ENCODE results near the gene GMPS. TPM values are rescaled to one million over a fixed set of nuclear protein-coding genes. Genes with fewer than 3 reads are reported as not detected.
A peak's percentile ranks its signal among the peaks of the same experiment; 100 is the strongest.

GMPS gene
- polyA plus RNA-seq, 3 donors, result 14.3 to 43.4 (median 27.4) TPM

- no peak overlapping the region for H3K9ac ChIP-seq (ENCODE audit: insufficient read depth, low read length, poor library complexity, severe bottlenecking)
- H3K27me3 ChIP-seq (ENCODE audit: control insufficient read depth in 2 of 2, insufficient read depth in 2 of 2, low read length in 2 of 2), result no peaks in the 10 kb centered on the region
- peaks cover 42 to 79% of the 10 kb centered on the region in 2 donors for H3K36me3 ChIP-seq (replicated peaks in 1 of 2; ENCODE audit: control insufficient read depth in 1 of 2, insufficient read depth in 2 of 2, low read length in 2 of 2)
- no peak for TF ChIP-seq CTCF (IDR thresholded peaks at IDR 0.05)
- no peaks in the 10 kb centered on the region for H4K20me1 ChIP-seq (ENCODE audit: insufficient read depth, low read length)
- intact Hi-C loops (cut with micrococcal nuclease), result no loop called here
- peaks cover 1% of the 10 kb centered on the region for H3K79me2 ChIP-seq (ENCODE audit: insufficient read depth, low read length)
- Mint-ChIP-seq H3K4me3 (no peak overlapping the region), H3K36me3 (peaks cover 41 to 63% of the 10 kb centered on the region in 2 donors), H3K4me1 (peaks cover 12% of the 10 kb centered on the region), H3K9me3 (peaks cover 0 to 4% (median 2%) of the 10 kb centered on the region in 7 donors), H3K27me3 (ENCODE audit: low read depth in 3 of 3) (no peaks in the 10 kb centered on the region), H3K27ac (peak overlapping the region in 1 of 7 donors; percentile 14)
- H3K27ac ChIP-seq (ENCODE audit: low read depth in 1 of 2, low read length in 2 of 2), result no peak overlapping the region
- no peak overlapping the region for H3K4me3 ChIP-seq (replicated peaks in 1 of 3; ENCODE audit: low read depth in 2 of 3, low read length in 3 of 3)
- peaks cover 7 to 8% of the 10 kb centered on the region in 2 donors for H3K4me1 ChIP-seq (ENCODE audit: control insufficient read depth in 1 of 2, insufficient read depth in 2 of 2, low read length in 2 of 2)
- no peak for DNase-seq
- H3K4me2 ChIP-seq (replicated peaks; ENCODE audit: extremely low read depth, low read length, poor library complexity, severe bottlenecking), result no peak overlapping the region
- no peaks in the 10 kb centered on the region for H3K9me3 ChIP-seq (replicated peaks in 1 of 2; ENCODE audit: control insufficient read depth in 1 of 2, insufficient read depth in 1 of 2, low read length in 2 of 2)
- no CpG with 5 or more reads among the region's 1 CpG for WGBS (ENCODE audit: insufficient coverage)
- H2AFZ ChIP-seq (ENCODE audit: insufficient read depth, low read depth, low read length, poor library complexity, severe bottlenecking), result no peak overlapping the region
Observed at GRCh38 chr3:155906900-155907299, 36.5 kb downstream of the GMPS start.

GRCh38 chr3:155908086-155908485 is 37.6 kb downstream of the GMPS start:
- WGBS (ENCODE audit: insufficient coverage), result 38% methylated on average over 2 of the region's 4 CpGs
- no peak overlapping the region for H3K4me2 ChIP-seq (replicated peaks; ENCODE audit: extremely low read depth, low read length, poor library complexity, severe bottlenecking)
- intact Hi-C loops (cut with micrococcal nuclease), result no loop called here
- peaks cover 0 to 1% (median 0%) of the 10 kb centered on the region in 3 donors for H3K27me3 Mint-ChIP-seq (ENCODE audit: low read depth in 3 of 3)
- H3K27ac Mint-ChIP-seq, result peak overlapping the region in 5 of 7 donors; percentile 10 to 78 (median 51)
- TF ChIP-seq CTCF (IDR thresholded peaks at IDR 0.05), result no peak
- peak overlapping the region in 1 of 3 experiments; percentile 7 for H3K4me3 ChIP-seq (replicated peaks in 1 of 3; ENCODE audit: low read depth in 2 of 3, low read length in 3 of 3)
- no peaks in the 10 kb centered on the region for H3K9me3 ChIP-seq (replicated peaks in 1 of 2; ENCODE audit: control insufficient read depth in 1 of 2, insufficient read depth in 1 of 2, low read length in 2 of 2)
- H3K36me3 Mint-ChIP-seq, result peaks cover 50 to 71% of the 10 kb centered on the region in 2 donors
- H3K27ac ChIP-seq (ENCODE audit: low read depth in 1 of 2, low read length in 2 of 2), result peak overlapping the region in 1 of 2 donors; percentile 62
- peaks cover 49 to 79% of the 10 kb centered on the region in 2 donors for H3K36me3 ChIP-seq (replicated peaks in 1 of 2; ENCODE audit: control insufficient read depth in 1 of 2, insufficient read depth in 2 of 2, low read length in 2 of 2)
- DNase-seq, result no peak
- peaks cover 12% of the 10 kb centered on the region for H3K4me1 Mint-ChIP-seq
- peak overlapping the region; percentile 21 for H2AFZ ChIP-seq (ENCODE audit: insufficient read depth, low read depth, low read length, poor library complexity, severe bottlenecking)
- H3K9ac ChIP-seq (ENCODE audit: insufficient read depth, low read length, poor library complexity, severe bottlenecking), result no peak overlapping the region
- H4K20me1 ChIP-seq (ENCODE audit: insufficient read depth, low read length), result no peaks in the 10 kb centered on the region
- no peak overlapping the region for H3K4me3 Mint-ChIP-seq
- no peaks in the 10 kb centered on the region for H3K79me2 ChIP-seq (ENCODE audit: insufficient read depth, low read length)
- H3K4me1 ChIP-seq (ENCODE audit: control insufficient read depth in 1 of 2, insufficient read depth in 2 of 2, low read length in 2 of 2), result peaks cover 7 to 8% of the 10 kb centered on the region in 2 donors
- H3K9me3 Mint-ChIP-seq, result peaks cover 0 to 4% (median 2%) of the 10 kb centered on the region in 7 donors
- H3K27me3 ChIP-seq (ENCODE audit: control insufficient read depth in 2 of 2, insufficient read depth in 2 of 2, low read length in 2 of 2), result no peaks in the 10 kb centered on the region

All from CD14-positive monocyte (primary cell).